ENCODE measurements around the gene SATB1. TPM values are rescaled to one million over a fixed set of nuclear protein-coding genes. Genes with fewer than 3 reads are reported as not detected.

The SATB1 gene
- total RNA-seq, 1 experiment from 2014 or later, result 15.6 TPM

DNA sequence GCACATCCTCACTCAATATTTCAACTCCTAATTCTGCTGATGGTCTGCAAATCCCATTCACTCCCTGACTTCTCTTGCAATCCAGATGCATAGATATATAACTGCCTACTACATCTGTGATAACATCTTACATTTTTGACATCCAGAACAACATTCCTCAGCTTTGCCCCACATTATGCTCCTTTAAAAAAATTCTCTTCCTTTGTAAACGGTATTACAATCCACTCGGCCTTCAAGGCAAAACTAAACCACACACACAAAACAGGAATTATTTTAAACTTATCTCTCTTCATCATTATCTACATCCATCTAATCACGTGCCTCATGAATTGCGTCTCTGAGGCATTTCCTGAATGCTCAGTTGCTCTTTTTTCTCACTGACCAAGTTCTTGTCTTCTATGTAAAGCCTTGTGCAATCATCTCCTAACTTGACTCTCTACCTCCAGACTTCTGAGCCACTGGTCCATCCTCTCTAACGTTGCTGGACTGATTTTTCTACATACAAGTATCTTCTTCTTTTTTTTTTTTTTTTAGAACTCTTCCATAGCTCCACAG, 117.0 kb downstream of the SATB1 start:
- H3K9ac ChIP-seq (ENCODE audit: low read length), result no peak overlapping the region
- POLR2A ChIA-PET (ENCODE audit: unreplicated experiment), result no interaction called here
- H3K36me3 ChIP-seq (ENCODE audit: low read depth, low read length), result no peaks in the 10 kb centered on the region
- intact Hi-C loops (cut with micrococcal nuclease), result no loop called here
- no TSS peak for BruUV-seq (replicated peaks)
- no peak for DNase-seq
- no peaks in the 10 kb centered on the region for H4K20me1 ChIP-seq (ENCODE audit: low read length)
- H3K27me3 ChIP-seq (ENCODE audit: low read length), result no peaks in the 10 kb centered on the region
- H3K27ac ChIP-seq (ENCODE audit: low read length), result no peak overlapping the region
- H3K4me3 ChIP-seq (ENCODE audit: low read length), result no peak overlapping the region
- no peaks in the 10 kb centered on the region for H3K4me1 ChIP-seq (ENCODE audit: insufficient read depth, low read length)
- no peaks in the 10 kb centered on the region for H3K9me2 ChIP-seq (replicated peaks; ENCODE audit: low read length)
- CTCF ChIA-PET, result no interaction called here
- H2AFZ ChIP-seq (ENCODE audit: low read length), result no peak overlapping the region
- H3K4me2 ChIP-seq (ENCODE audit: low read length), result no peak overlapping the region
- TF ChIP-seq EZH2phosphoT487 (IDR thresholded peaks at IDR 0.05; ENCODE audit: borderline replicate concordance, low read length), result no peak
- TF ChIP-seq EZH2 (IDR thresholded peaks at IDR 0.05; ENCODE audit: low read length, unreplicated experiment), result no peak
- no peak for TF ChIP-seq CTCF (conservative IDR thresholded peaks at IDR 0.05; ENCODE audit: low read depth, low read length)
- no peak for ATAC-seq
- H3K79me2 ChIP-seq (ENCODE audit: low read length), result no peaks in the 10 kb centered on the region
- no peaks in the 10 kb centered on the region for H3F3A ChIP-seq (ENCODE audit: low read length, unreplicated experiment)
- H3K9me3 ChIP-seq (ENCODE audit: low read length), result no peaks in the 10 kb centered on the region

- Histone ChIP-seq H3K36me3 (ENCODE audit: low read depth, low read length) (no peaks in the 10 kb centered on the region), H3K9ac (ENCODE audit: low read length) (no peak overlapping the region), H3K79me2 (ENCODE audit: low read length) (no peaks in the 10 kb centered on the region), H3K4me3 (ENCODE audit: low read length) (no peak overlapping the region), H3F3A (ENCODE audit: low read length, unreplicated experiment) (no peaks in the 10 kb centered on the region), H3K27me3 (ENCODE audit: low read length) (no peaks in the 10 kb centered on the region), H3K9me2 (replicated peaks; ENCODE audit: low read length) (no peaks in the 10 kb centered on the region), H4K20me1 (ENCODE audit: low read length) (no peaks in the 10 kb centered on the region), H3K4me1 (ENCODE audit: insufficient read depth, low read length) (no peaks in the 10 kb centered on the region), H3K27ac (ENCODE audit: low read length) (no peak overlapping the region), H2AFZ (ENCODE audit: low read length) (no peak overlapping the region), H3K9me3 (ENCODE audit: low read length) (no peaks in the 10 kb centered on the region), H3K4me2 (ENCODE audit: low read length) (no peak overlapping the region)
- intact Hi-C loops (cut with micrococcal nuclease), result no loop called here
- CTCF ChIA-PET, result no interaction called here
- no peak for TF ChIP-seq CTCF (conservative IDR thresholded peaks at IDR 0.05; ENCODE audit: low read depth, low read length)
- no peak for TF ChIP-seq EZH2phosphoT487 (IDR thresholded peaks at IDR 0.05; ENCODE audit: borderline replicate concordance, low read length)
- TF ChIP-seq EZH2 (IDR thresholded peaks at IDR 0.05; ENCODE audit: low read length, unreplicated experiment), result no peak
- no TSS peak for BruUV-seq (replicated peaks)
- DNase-seq (no peak), ATAC-seq (no peak)
- POLR2A ChIA-PET (ENCODE audit: unreplicated experiment), result no interaction called here
These were observed 117.6 kb downstream of the SATB1 start for GRCh38 chr3:18307529-18307928.

GRCh38 chr3:18302517-18302916, 122.6 kb downstream of the SATB1 start:
- no peaks in the 10 kb centered on the region for H3K9me2 ChIP-seq (replicated peaks; ENCODE audit: low read length)
- no peak for TF ChIP-seq CTCF (conservative IDR thresholded peaks at IDR 0.05; ENCODE audit: low read depth, low read length)
- no peak for TF ChIP-seq EZH2phosphoT487 (IDR thresholded peaks at IDR 0.05; ENCODE audit: borderline replicate concordance, low read length)
- TF ChIP-seq EZH2 (IDR thresholded peaks at IDR 0.05; ENCODE audit: low read length, unreplicated experiment), result no peak
- DNase-seq, result peak; percentile 18
- H3K9me3 ChIP-seq (ENCODE audit: low read length), result 0 out of 2 replicates have a peak, but pooled peaks cover 5% of the 10 kb centered on the region
- BruUV-seq (replicated peaks), result no TSS peak
- no peak overlapping the region for H3K4me3 ChIP-seq (ENCODE audit: low read length)
- no peak overlapping the region for H3K4me2 ChIP-seq (ENCODE audit: low read length)
- no peaks in the 10 kb centered on the region for H3K4me1 ChIP-seq (ENCODE audit: insufficient read depth, low read length)
- ATAC-seq, result no peak
- 0 out of 2 replicates have a peak, but pooled peaks cover 3% of the 10 kb centered on the region for H3K36me3 ChIP-seq (ENCODE audit: low read depth, low read length)
- H3F3A ChIP-seq (ENCODE audit: low read length, unreplicated experiment), result no peaks in the 10 kb centered on the region
- H3K79me2 ChIP-seq (ENCODE audit: low read length), result no peaks in the 10 kb centered on the region
- no peak overlapping the region for H3K9ac ChIP-seq (ENCODE audit: low read length)
- no peaks in the 10 kb centered on the region for H3K27me3 ChIP-seq (ENCODE audit: low read length)
- no peak overlapping the region for H3K27ac ChIP-seq (ENCODE audit: low read length)
- intact Hi-C loops (cut with micrococcal nuclease), result no loop called here
- CTCF ChIA-PET, result no interaction called here
- no peak overlapping the region for H2AFZ ChIP-seq (ENCODE audit: low read length)
- POLR2A ChIA-PET (ENCODE audit: unreplicated experiment), result no interaction called here
- H4K20me1 ChIP-seq (ENCODE audit: low read length), result no peaks in the 10 kb centered on the region
